Activated naive CD4-positive, alpha-beta T cell treated with anti-CD3 and anti-CD28 coated beads, Interleukin-2, amount 50 U/mL, for 16 hours (primary cell): Measurements from ENCODE around the gene TTC39A.

ENCODE experiments used
- DNase-seq: peaks from one replicate; pipeline ENCODE4 v3.0.0-alpha.2; 2020

TTC39A gene

GRCh38 chr1:51313961-51314777 lies 16.2 kb downstream of the TTC39A start:
- no peak for DNase-seq

GRCh38 chr1:51313268-51313852 lies 17.0 kb downstream of the TTC39A start:
- no peak for DNase-seq

- no peak for DNase-seq
Measured at GRCh38 chr1:51312718-51313117, 17.6 kb downstream of the TTC39A start.

DNA sequence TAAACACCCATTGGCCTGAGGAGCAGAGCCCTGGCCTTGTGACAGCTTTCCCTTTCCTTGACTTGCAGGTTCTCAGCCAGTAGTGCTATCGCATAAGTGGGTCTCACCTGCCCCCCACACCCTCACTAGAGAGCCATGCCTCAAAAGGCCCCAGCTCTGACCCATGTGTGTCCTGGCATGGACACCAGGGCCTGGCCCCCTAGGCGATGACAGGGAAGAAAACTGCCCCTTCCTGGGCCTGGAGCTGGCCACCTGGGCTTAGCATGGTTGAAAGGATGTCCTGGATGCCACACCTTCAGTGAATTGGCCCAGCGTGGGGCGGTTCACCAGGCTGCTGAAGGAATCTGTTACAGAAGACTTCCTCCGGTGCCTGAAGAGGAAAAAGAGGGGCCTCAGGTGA lies 18.5 kb downstream of the TTC39A start:
- no peak for DNase-seq

GRCh38 chr1:51310871-51311613 lies 19.3 kb downstream of the TTC39A start:
- no peak for DNase-seq

GRCh38 chr1:51309291-51309690 lies 21.1 kb downstream of the TTC39A start:
- no peak for DNase-seq

DNA sequence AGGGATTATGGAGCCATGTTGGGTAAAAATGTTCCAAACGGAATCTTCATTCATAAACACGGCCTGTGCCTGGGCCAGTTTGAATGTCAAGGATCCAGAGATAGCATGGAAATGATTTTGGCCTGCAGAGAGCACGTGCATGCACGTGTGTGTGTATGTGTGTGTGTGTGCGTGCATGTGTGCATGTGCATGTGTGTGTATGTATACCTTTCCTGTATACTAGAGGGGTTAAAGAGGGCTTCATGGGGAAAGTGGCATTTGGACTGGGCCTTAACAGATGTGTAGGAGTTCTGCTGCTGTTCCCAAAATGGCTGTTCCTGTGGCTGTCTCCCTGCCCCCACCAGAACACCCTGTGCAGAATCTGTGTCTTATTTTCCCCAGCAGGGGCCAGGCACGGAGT lies 21.7 kb downstream of the TTC39A start:
- DNase-seq: no peak

DNA sequence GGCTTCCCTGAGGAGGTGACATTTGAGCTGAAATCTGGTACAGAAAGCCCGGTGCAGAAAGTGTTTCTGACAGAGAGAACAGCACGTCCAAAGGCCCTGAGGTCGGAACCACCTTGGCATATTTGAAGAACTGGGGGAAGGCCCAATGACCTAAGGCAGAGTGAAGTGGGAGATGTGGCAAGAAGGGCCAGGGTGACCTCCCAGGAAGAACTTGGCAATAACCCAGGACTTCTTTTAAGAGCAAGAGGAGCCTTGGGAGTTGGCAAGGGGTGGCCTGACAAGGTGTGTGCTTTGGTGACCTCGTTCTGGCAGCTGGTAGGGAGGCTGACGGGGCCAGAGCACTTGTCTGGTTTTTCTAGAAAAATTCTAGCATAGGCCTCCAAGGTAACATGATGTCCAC lies 23.4 kb downstream of the TTC39A start:
- DNase-seq: no peak

GRCh38 chr1:51305371-51305823 lies 25.0 kb downstream of the TTC39A start:
- no peak for DNase-seq

- DNase-seq: no peak
Measured at GRCh38 chr1:51304360-51304759, 26.0 kb downstream of the TTC39A start.

DNA sequence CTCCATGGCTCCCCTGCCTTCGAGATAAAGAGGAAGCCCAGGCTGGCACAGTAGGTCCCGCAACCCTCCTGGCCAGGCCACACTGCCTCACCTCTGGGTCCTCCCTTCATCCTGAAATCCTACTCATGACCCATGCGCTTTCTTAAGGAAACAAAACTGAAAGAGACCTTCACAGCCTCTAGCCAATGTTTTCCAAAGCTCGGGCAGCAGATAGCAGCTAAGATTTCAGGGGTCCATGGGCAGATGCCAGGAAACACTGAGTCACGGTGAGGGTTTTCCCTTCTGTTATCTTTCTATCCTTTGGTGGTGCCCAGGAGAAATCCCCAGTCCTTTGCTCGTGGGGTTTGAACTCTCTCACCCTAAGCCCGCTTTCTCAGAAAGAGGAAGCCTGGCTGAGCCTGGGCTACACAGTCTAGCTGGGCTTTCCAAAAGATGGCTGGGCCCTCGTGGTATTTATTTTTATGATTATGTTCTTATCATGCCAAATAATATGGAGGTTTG lies 26.6 kb downstream of the TTC39A start:
- no peak for DNase-seq

GRCh38 chr1:51303315-51303714 lies 27.0 kb downstream of the TTC39A start:
- no peak for DNase-seq

- DNase-seq: no peak
Measured at GRCh38 chr1:51302746-51303145, 27.6 kb downstream of the TTC39A start.

- no peak for DNase-seq
Measured at GRCh38 chr1:51302270-51302669, 28.1 kb downstream of the TTC39A start.

DNA sequence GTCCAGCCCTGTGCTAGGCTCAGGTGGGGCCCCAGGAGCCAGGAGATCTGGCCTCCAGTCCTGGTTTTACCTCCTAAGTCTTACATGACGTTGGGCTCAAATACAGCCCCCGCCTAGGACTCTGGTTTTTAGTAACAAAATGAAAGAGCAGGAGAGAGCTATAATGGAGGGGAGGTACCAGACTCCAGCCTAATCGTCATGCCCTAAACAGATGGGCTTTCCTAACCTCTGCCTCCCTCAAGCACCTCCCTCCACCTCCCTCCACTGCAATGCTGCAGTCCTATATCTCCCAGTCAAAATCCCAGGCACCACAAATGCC lies 28.6 kb downstream of the TTC39A start:
- no peak for DNase-seq

DNA sequence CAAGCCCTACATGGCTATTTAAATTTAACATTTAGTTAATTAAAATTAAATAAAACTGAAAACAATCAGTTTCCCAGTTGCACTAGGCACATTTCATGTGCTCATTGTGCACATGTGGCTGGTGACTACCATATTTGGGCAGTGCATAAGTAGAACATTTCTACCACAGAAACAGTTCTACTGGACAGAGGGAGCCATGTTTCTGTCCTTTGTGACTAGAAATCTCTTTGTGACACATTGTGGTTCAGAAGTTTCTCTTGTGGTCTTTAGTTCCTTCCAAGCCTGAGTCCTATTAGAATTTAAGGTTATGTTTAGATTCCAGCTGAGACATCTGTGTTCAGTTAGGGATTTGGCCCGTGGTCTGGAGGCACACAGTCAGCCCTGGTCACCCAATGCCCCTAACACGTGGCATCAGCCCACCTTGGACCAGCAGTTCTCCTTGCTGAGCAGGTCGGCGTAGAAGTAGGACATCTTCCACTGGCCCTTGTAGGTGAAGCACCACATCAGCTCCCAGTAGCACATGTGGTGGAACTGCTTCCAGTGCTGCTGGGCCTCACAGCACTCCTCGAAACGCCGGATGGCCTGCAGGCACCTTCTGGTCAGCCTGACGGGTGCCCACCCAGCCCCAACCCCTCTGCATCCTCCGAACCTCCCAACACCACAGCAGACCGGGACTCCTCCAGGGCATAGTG lies 29.1 kb downstream of the TTC39A start:
- no peak for DNase-seq

DNA sequence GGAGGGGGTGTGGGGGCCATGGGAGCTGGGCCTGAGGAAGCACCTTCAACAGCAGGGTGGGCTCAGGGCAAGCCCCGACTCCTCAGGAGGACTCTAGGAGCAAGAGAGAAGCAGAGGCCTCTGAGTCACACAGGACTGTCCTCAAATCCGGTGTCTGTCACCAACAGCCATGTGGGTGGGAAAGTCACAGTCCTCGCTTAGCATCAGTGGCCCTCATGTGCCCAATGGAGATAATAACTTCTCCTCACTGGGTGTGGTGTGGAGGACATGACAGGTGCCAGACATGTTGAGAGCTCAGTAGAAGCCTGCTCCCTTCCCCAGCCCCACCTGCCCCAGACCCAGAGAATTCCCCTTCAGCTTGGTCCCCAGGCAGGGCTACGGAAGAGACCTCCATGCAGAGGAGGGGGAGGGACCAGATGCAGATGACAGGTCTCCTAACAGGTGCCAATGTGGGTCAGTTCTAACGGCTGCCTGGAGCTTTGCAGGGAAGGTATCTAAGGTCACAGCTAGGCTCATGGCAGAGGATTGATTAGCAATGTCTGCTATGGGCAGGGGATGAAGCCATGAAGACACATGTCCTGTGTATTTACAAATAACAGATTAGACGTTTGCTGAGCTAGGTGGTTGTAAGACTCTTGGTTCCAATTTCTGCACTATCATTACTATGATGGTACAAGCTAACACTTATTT lies 30.2 kb downstream of the TTC39A start:
- no peak for DNase-seq

DNA sequence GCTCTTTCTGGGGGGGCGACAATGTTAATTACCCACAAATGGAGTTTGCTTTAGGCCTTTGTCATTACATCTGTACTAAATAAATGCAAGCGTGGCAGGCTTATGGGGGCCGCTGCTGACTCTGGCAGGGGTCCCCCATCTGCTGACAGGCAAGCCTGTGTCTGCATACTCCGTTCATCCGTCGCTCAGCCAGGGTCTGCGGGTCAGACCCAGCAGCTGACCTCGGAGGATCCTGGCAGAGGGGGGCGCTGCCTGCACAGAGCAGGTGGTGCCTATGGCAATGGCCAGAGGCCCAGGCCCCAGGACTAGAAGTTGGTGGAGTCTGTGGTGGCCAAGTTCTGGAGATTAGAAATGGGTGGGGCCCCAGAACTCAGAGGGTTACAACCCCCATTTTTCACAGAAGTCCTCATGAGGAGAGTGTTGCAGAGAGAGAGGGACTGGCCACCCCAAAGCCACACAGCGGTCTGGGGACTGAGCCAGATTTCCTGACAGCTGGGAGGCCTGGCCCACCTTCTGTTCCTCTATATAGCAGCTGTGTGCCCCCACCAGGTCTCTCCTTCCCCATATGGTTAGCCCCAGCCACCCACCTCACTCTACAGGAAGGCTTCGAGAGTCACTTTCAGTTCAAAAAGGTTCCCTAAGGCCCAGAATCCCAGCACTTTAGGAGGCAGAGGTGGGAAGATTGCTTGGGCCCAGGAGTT lies 31.0 kb downstream of the TTC39A start:
- no peak for DNase-seq

- no peak for DNase-seq
Measured at GRCh38 chr1:51298322-51298705, 32.0 kb downstream of the TTC39A start.

GRCh38 chr1:51297401-51298321 lies 32.7 kb downstream of the TTC39A start:
- no peak for DNase-seq
